ENCODE results near the gene TRIM56.

GRCh38 chr7:101060992-101061391 lies 24.3 kb upstream of the TRIM56 start:
- TF ChIP-seq CTCF (IDR thresholded peaks at IDR 0.05; ENCODE audit: insufficient read depth, low read length) (no peak), POLR2AphosphoS5 (IDR thresholded peaks at IDR 0.05; ENCODE audit: low read depth) (no peak), REST (IDR thresholded peaks at IDR 0.05; ENCODE audit: insufficient replicate concordance, low read depth) (no peak), GABPA (IDR thresholded peaks at IDR 0.05; ENCODE audit: low read depth) (no peak), SPI1 (IDR thresholded peaks at IDR 0.05; ENCODE audit: borderline replicate concordance, low read depth) (no peak)

Data from HL-60 (cell line).